Nephron (organoid): ENCODE data around the gene CLNK.

Experiments used
- H3K27ac Mint-ChIP-seq, 3 experiments: 2 replicates each; pipeline ENCODE4 v1.8.0; 2020; ENCODE audit warnings: mixed read lengths in 3 of 3, mild to moderate bottlenecking in 2 of 3, moderate library complexity in 1 of 3
- H3K27me3 Mint-ChIP-seq: 2 replicates; pipeline ENCODE4 v1.8.0; 2021; ENCODE audit warnings: low read depth, mild to moderate bottlenecking, moderate library complexity, mixed read lengths
- H3K36me3 Mint-ChIP-seq: 2 replicates; pipeline ENCODE4 v1.8.0; 2020; ENCODE audit warnings: low read depth, mixed read lengths
- H3K4me1 Mint-ChIP-seq: 2 replicates; pipeline ENCODE4 v1.8.0; 2020; ENCODE audit warnings: mixed read lengths
- H3K4me3 Mint-ChIP-seq, 3 experiments: 2 replicates each; pipeline ENCODE4 v1.8.0; 2020; ENCODE audit warnings: mild to moderate bottlenecking in 3 of 3, mixed read lengths in 3 of 3, moderate library complexity in 2 of 3
- H3K9me3 Mint-ChIP-seq: 2 replicates; pipeline ENCODE4 v1.8.0; 2020; ENCODE audit warnings: mixed read lengths
- TF ChIP-seq, protein P1 (sequence below), 3 experiments: fragments of 200-600 bp; sonication (generic); IDR thresholded peaks; one replicate each; pipeline ENCODE4 v1.5.0; 2021; ENCODE audit warnings: antibody characterized with exemption in 3 of 3; ENCODE audit not compliant: unreplicated experiment in 3 of 3

The CLNK gene

DNA sequence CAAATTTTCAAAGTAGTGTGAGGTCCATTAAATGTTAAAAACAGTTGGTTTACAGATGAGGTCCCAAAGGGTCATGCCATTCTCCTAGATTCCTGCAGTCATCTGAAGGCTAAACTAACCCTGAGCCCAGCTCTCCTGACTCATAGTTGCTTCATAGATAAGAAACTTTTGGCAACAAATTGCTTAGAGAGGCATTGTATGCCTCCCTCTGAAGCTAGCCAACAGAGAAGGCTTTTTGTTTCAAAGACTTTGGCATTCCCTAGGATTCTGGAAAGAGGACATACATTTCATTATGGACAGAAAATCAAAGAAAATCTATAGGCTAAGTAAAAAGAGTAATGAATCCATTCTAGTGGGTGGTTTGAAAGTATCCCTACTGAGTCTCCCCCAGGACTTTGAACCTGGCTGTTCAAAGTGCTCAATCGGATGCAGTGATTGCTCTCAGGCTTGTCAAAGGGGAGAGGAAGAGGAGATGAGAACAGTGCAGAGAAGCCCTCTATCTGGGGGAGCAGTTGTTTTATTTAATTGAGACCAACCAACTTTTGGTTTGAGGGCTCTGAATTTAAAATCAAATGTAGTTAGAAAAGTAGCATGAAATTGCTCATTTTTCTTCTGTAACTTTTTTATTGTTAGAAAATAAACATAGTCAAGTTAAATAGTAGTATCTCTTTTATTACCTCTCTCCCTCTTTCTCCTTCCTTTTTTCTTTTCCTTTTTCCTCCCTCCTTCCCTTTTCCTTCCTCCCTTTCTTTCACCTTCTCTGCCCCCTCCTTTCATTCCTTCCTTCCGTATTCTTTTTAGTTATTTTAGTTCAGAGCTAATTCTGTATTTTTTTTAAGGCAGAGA is 155.1 kb downstream of the CLNK start:
- no peaks in the 10 kb centered on the region for H3K9me3 Mint-ChIP-seq
- no peaks in the 10 kb centered on the region for H3K27me3 Mint-ChIP-seq
- H3K4me1 Mint-ChIP-seq: no peaks in the 10 kb centered on the region
- H3K4me3 Mint-ChIP-seq: no peak overlapping the region
- TF ChIP-seq, protein P1, sequence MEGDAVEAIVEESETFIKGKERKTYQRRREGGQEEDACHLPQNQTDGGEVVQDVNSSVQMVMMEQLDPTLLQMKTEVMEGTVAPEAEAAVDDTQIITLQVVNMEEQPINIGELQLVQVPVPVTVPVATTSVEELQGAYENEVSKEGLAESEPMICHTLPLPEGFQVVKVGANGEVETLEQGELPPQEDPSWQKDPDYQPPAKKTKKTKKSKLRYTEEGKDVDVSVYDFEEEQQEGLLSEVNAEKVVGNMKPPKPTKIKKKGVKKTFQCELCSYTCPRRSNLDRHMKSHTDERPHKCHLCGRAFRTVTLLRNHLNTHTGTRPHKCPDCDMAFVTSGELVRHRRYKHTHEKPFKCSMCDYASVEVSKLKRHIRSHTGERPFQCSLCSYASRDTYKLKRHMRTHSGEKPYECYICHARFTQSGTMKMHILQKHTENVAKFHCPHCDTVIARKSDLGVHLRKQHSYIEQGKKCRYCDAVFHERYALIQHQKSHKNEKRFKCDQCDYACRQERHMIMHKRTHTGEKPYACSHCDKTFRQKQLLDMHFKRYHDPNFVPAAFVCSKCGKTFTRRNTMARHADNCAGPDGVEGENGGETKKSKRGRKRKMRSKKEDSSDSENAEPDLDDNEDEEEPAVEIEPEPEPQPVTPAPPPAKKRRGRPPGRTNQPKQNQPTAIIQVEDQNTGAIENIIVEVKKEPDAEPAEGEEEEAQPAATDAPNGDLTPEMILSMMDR (IDR thresholded peaks at IDR 0.05; ENCODE audit: unreplicated experiment in 3 of 3): no peak
- no peaks in the 10 kb centered on the region for H3K36me3 Mint-ChIP-seq
- H3K27ac Mint-ChIP-seq: no peak overlapping the region

DNA sequence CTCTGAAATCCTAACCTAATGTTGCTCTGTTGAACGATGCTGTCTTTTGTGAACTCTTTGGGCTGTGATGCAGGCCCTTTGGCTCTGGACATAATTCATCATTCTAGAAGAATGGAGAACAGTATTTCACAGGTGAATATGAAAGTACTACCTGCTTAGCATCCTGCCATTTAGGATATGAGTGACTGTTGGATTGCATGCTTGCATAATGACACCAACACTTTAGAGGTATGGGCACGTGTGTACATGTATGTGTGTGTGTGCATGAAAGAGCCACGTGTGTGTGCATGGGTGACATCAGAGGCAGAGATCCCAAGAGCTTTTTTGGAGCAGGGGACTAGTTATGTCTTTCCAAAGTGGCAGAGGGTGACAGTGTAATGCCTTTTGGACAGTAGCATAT is 157.1 kb downstream of the CLNK start:
- TF ChIP-seq, protein P1 (IDR thresholded peaks at IDR 0.05; ENCODE audit: unreplicated experiment in 3 of 3): no peak
- H3K9me3 Mint-ChIP-seq: no peaks in the 10 kb centered on the region
- H3K4me1 Mint-ChIP-seq: no peaks in the 10 kb centered on the region
- H3K27ac Mint-ChIP-seq: no peak overlapping the region
- H3K4me3 Mint-ChIP-seq: no peak overlapping the region
- H3K27me3 Mint-ChIP-seq: no peaks in the 10 kb centered on the region
- H3K36me3 Mint-ChIP-seq: no peaks in the 10 kb centered on the region

DNA sequence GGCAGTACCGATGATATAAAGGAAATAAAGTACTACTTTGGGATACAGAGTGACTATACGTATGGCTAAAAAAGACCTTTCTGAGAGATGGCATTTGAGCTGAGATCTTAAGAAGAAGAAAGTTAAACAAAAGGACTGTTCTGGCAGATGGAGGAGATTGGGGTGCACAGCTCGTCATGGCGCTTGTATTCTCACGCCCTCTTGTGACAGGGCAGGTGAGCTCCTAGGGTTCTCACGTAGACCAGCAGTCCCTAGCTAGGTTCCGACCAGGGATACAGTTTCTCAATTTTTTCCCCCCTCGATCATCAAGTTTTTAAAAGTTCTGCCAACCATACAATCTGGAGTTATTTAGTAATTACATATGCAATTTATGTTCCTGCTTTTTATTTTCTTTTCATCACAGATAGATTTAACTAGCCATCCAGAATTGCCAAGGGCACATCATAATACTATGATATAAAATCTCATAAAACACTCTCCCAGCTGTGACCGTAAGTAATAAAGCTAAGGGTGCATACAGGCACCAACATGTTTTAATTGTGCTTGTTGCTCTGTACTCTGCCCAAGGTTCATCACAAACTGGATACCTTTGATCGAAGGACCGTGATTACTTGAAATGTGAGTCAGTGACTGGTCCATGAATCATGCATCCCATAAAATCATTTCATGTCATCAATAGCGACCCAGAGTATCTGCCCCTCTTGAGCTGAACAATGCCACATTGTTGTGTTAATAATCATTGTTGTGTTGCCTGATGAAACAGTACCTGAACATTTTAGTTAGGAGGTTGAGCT is 157.9 kb downstream of the CLNK start:
- no peaks in the 10 kb centered on the region for H3K36me3 Mint-ChIP-seq
- H3K27ac Mint-ChIP-seq: no peak overlapping the region
- TF ChIP-seq, protein P1 (IDR thresholded peaks at IDR 0.05; ENCODE audit: unreplicated experiment in 3 of 3): no peak
- H3K9me3 Mint-ChIP-seq: no peaks in the 10 kb centered on the region
- H3K4me3 Mint-ChIP-seq: no peak overlapping the region
- H3K4me1 Mint-ChIP-seq: no peaks in the 10 kb centered on the region
- no peaks in the 10 kb centered on the region for H3K27me3 Mint-ChIP-seq

DNA sequence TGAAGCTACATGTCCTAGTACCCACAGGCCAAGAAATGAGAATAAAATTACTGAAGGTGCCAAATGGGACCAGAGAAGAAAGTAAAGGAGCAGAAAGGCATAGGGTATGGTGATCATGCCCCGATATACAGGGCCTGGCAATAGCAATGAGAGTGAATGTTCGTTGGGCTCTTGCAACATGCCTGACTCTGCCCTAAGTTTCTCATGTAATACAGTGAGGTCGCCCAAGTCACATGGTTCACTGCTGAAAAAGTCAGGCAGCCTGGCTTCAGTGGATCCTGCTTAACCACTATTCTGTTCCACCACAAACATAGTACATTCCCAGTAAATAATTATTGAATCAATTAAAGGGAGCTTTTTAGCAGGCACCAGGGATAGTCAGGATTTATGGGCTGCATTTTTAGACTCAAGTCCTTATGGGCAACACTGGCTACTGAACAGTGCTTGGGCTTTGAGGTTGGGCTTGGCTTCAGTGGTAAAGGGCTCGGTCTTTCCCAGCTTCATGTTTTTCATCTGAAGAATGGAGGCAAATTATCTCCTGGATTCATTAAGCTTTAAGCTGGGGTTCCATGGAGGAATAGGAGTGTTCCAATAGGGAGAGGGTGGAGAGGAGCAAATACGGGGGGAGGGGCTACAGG is 160.3 kb downstream of the CLNK start:
- Mint-ChIP-seq H3K4me1 (no peaks in the 10 kb centered on the region), H3K4me3 (no peak overlapping the region), H3K9me3 (no peaks in the 10 kb centered on the region), H3K27me3 (no peaks in the 10 kb centered on the region), H3K27ac (no peak overlapping the region), H3K36me3 (no peaks in the 10 kb centered on the region)
- TF ChIP-seq, protein P1 (IDR thresholded peaks at IDR 0.05; ENCODE audit: unreplicated experiment in 3 of 3): no peak

DNA sequence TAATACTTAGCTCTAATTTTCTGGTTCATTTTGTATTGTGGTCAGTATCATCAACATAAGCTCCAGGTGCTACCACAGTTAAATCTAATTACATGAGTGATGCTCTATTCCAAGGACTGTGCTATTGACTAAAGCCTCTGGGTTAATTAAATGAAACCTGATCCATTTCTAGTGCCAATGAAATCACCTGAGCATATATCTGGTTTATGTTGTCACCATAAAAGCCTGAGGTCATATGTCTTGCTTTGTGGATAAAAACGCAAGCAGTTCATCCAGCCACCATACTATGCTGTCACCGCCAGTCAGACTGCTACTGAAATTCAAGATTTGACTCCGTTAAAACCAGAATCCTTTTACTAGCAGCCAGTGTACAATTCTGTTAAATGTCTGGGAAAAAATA is 163.1 kb downstream of the CLNK start:
- Mint-ChIP-seq H3K27me3 (no peaks in the 10 kb centered on the region), H3K4me1 (no peaks in the 10 kb centered on the region)
- TF ChIP-seq, protein P1 (IDR thresholded peaks at IDR 0.05; ENCODE audit: unreplicated experiment in 3 of 3): no peak

More for the DNA sequence above, 163.1 kb downstream of the CLNK start:
- no peak overlapping the region for H3K4me3 Mint-ChIP-seq
- H3K27ac Mint-ChIP-seq: no peak overlapping the region
- H3K9me3 Mint-ChIP-seq: no peaks in the 10 kb centered on the region
- no peaks in the 10 kb centered on the region for H3K36me3 Mint-ChIP-seq
